GM15510 (cell line): Measurements from ENCODE around the gene RORC.

Source experiments
- POLR2A ChIP-seq: IDR thresholded peaks from 3 replicates; pipeline ENCODE4 v1.6.1; 2011; ENCODE audit warnings: borderline replicate concordance; ENCODE audit not compliant: insufficient read length; ENCODE audit errors: extremely low read depth

The RORC gene

GRCh38 chr1:151831605-151832004 is at the start of gene RORC:
Gene RORC (minus strand): TSS chr1:151831802. CDS start chr1:151831764, 38 bp downstream.
- TF ChIP-seq POLR2A, result no peak

- no peak for TF ChIP-seq POLR2A
These were observed 44.0 kb upstream of the RORC start for GRCh38 chr1:151875419-151876097.

GRCh38 chr1:151871284-151872030 is 39.9 kb upstream of the RORC start:
- no peak for TF ChIP-seq POLR2A

GRCh38 chr1:151868486-151868885 is 36.9 kb upstream of the RORC start:
- no peak for TF ChIP-seq POLR2A

- no peak for TF ChIP-seq POLR2A
These were observed 36.3 kb upstream of the RORC start for GRCh38 chr1:151867765-151868411.

GRCh38 chr1:151867321-151867720 is 35.7 kb upstream of the RORC start:
- TF ChIP-seq POLR2A, result no peak

GRCh38 chr1:151864411-151864810 is 32.8 kb upstream of the RORC start:
- no peak for TF ChIP-seq POLR2A

- TF ChIP-seq POLR2A, result no peak
These were observed 31.0 kb upstream of the RORC start for GRCh38 chr1:151862604-151863003.

- TF ChIP-seq POLR2A, result no peak
These were observed 29.0 kb upstream of the RORC start for GRCh38 chr1:151860504-151861187.

GRCh38 chr1:151859891-151860293 is 28.3 kb upstream of the RORC start:
- TF ChIP-seq POLR2A, result no peak

- TF ChIP-seq POLR2A, result no peak
These were observed 27.5 kb upstream of the RORC start for GRCh38 chr1:151858886-151859665.

GRCh38 chr1:151858030-151858746 is 26.6 kb upstream of the RORC start:
- no peak for TF ChIP-seq POLR2A

- TF ChIP-seq POLR2A, result no peak
These were observed 24.3 kb upstream of the RORC start for GRCh38 chr1:151855933-151856332.

- TF ChIP-seq POLR2A, result no peak
These were observed 23.1 kb upstream of the RORC start for GRCh38 chr1:151854658-151855057.

- TF ChIP-seq POLR2A, result no peak
These were observed 21.9 kb upstream of the RORC start, which contains the start of gene THEM5 for GRCh38 chr1:151853411-151853943. Gene THEM5 (minus strand): TSS chr1:151853712. CDS start chr1:151853565, 147 bp downstream.
